ENCODE data around the gene ADGRG3. TPM values are rescaled to one million over a fixed set of nuclear protein-coding genes. Genes with fewer than 3 reads are reported as not detected.

ADGRG3 gene
- total RNA-seq, 1 experiment from 2014 or later = not detected

DNA sequence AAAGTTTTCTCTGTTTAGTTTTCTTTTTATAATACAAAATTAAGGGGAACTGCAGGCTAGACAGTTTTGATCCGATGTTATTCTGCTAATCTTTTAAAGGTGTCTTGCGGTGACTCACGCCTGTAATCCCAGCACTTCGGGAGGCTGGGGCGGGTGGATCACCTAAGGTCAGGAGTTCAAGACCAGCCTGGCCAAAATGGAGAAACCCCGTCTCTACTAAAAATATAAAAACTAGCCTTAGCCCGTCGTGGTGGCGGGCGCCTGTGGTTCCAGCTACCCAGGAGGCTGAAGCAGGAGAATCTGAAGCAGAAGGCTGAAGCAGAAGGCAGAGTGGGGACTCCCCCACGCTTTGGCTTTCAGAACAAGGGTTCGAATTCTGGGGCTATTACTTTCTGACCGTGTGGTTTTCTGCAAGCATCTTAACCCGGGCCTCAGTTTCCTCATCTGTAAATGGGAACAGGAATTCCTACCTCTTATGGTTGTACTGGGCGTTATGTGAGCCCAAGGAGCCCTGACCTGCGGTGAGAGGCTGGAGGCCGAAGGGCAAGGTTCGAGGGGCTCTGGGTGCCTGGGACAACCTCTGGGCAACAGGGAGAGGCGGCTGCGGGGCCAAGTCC, 66.3 kb downstream of the ADGRG3 start:
- Histone ChIP-seq H3K36me3 (ENCODE audit: control insufficient read depth in 1 of 2, insufficient read depth in 2 of 2, low read length in 2 of 2) (no peaks in the 10 kb centered on the region), H3K4me3 (replicated peaks in 1 of 2; ENCODE audit: low read depth in 1 of 2, low read length in 2 of 2) (peak overlapping the region; percentile 91 to 96), H3K4me2 (ENCODE audit: low read length) (peak overlapping the region; percentile 93), H3K9ac (ENCODE audit: low read length) (peak overlapping the region; percentile 94), H3K27ac (ENCODE audit: low read depth, low read length) (peak overlapping the region; percentile 79), H3K4me1 (ENCODE audit: control insufficient read depth in 1 of 2, insufficient read depth in 2 of 2, low read length in 2 of 2) (peaks cover 8 to 24% of the 10 kb centered on the region in 2 experiments), H3K27me3 (ENCODE audit: insufficient read depth, low read length) (no peaks in the 10 kb centered on the region), H3K9me2 (ENCODE audit: insufficient read depth) (no peaks in the 10 kb centered on the region), H2AFZ (ENCODE audit: low read depth, low read length, poor library complexity, severe bottlenecking) (no peak overlapping the region), H4K20me1 (ENCODE audit: insufficient read depth) (no peaks in the 10 kb centered on the region), H3K9me3 (ENCODE audit: control insufficient read depth in 1 of 2, insufficient read depth in 1 of 2, low read depth in 1 of 2, low read length in 2 of 2) (no peaks in the 10 kb centered on the region), H3K79me2 (ENCODE audit: insufficient read depth, low read length) (peaks cover 10% of the 10 kb centered on the region; the same call in 1 of the 2 replicates)
- no TSS peak for BruUV-seq (replicated peaks)
- RAD21 ChIA-PET (ENCODE audit: low non-redundant PET in 1 of 2, low total read pairs in 2 of 2, uncharacterized antibody in 2 of 2, unreplicated experiment in 2 of 2) = no interaction called here
- no peak for DNase-seq (ENCODE audit: low read depth, low spot score)
- TF ChIP-seq ELF1 (IDR thresholded peaks at IDR 0.05; ENCODE audit: borderline replicate concordance, low read depth) (no peak), TCF7L2 (IDR thresholded peaks at IDR 0.05; ENCODE audit: borderline replicate concordance, extremely low read depth, insufficient read depth, insufficient read length) (no peak), CBX3 (IDR thresholded peaks at IDR 0.05; ENCODE audit: low read depth) (no peak), SIN3A (IDR thresholded peaks at IDR 0.05; ENCODE audit: low read depth) (no peak), POLR2AphosphoS5 (IDR thresholded peaks at IDR 0.05; ENCODE audit: low read depth, low read length) (no peak), ZNF274 (IDR thresholded peaks at IDR 0.05; ENCODE audit: low read depth, low read length) (no peak), ATF3 (IDR thresholded peaks at IDR 0.05) (no peak), EZH2 (IDR thresholded peaks at IDR 0.05) (no peak), SP1 (IDR thresholded peaks at IDR 0.05; ENCODE audit: low read depth) (no peak)
- TF ChIP-seq, protein P1, sequence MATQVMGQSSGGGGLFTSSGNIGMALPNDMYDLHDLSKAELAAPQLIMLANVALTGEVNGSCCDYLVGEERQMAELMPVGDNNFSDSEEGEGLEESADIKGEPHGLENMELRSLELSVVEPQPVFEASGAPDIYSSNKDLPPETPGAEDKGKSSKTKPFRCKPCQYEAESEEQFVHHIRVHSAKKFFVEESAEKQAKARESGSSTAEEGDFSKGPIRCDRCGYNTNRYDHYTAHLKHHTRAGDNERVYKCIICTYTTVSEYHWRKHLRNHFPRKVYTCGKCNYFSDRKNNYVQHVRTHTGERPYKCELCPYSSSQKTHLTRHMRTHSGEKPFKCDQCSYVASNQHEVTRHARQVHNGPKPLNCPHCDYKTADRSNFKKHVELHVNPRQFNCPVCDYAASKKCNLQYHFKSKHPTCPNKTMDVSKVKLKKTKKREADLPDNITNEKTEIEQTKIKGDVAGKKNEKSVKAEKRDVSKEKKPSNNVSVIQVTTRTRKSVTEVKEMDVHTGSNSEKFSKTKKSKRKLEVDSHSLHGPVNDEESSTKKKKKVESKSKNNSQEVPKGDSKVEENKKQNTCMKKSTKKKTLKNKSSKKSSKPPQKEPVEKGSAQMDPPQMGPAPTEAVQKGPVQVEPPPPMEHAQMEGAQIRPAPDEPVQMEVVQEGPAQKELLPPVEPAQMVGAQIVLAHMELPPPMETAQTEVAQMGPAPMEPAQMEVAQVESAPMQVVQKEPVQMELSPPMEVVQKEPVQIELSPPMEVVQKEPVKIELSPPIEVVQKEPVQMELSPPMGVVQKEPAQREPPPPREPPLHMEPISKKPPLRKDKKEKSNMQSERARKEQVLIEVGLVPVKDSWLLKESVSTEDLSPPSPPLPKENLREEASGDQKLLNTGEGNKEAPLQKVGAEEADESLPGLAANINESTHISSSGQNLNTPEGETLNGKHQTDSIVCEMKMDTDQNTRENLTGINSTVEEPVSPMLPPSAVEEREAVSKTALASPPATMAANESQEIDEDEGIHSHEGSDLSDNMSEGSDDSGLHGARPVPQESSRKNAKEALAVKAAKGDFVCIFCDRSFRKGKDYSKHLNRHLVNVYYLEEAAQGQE (IDR thresholded peaks at IDR 0.05; ENCODE audit: low read depth) = no peak
- CTCF ChIA-PET = interaction anchor here (0.9 to 2.5 kb wide), 5 partner anchors 11 to 158 kb away, joined by 3 to 10 read pairs (median 5); no protein-coding TSS in a partner anchor
- POLR2A ChIA-PET = interaction anchor here (0.9 to 1.5 kb wide), 5 partner anchors 10 to 267 kb away, joined by 3 to 4 read pairs (median 3); partner anchors contain the start of gene USB1
- intact Hi-C loops (cut with micrococcal nuclease) = no loop called here
- no peak; the same call in 1 of the 2 replicates for ATAC-seq

Data from HCT116 (cell line).